Stimulated activated CD8-positive, alpha-beta memory T cell treated with anti-CD3 and anti-CD28 coated beads, Interleukin-15, amount 100 ng/mL, for 24 hours (primary cell): ENCODE results near the gene PPP1R13L.

Experiments used
- DNase-seq: peaks from one replicate; pipeline ENCODE4 v3.0.0-alpha.2; 2020; ENCODE audit warnings: low read depth

Gene PPP1R13L

GRCh38 chr19:45406226-45407090 lies 1.6 kb upstream of the PPP1R13L start, which contains the start of gene POLR1G:
Gene POLR1G, plus strand, starts transcription at chr19:45406644. Its CDS starts 53 bp downstream, at chr19:45406697.
- DNase-seq, result peak; percentile 46

GRCh38 chr19:45405435-45406225 lies 761 bp upstream of the PPP1R13L start:
- peak; percentile 42 for DNase-seq

- no peak for DNase-seq
Measured at GRCh38 chr19:45403781-45404556, 900 bp downstream of the PPP1R13L start.

GRCh38 chr19:45403272-45403671 lies 1.6 kb downstream of the PPP1R13L start:
- no peak for DNase-seq

- DNase-seq, result no peak
Measured at GRCh38 chr19:45402298-45403061, 2.4 kb downstream of the PPP1R13L start.

GRCh38 chr19:45401815-45402214 lies 3.1 kb downstream of the PPP1R13L start:
- no peak for DNase-seq

- DNase-seq, result no peak
Measured at GRCh38 chr19:45400192-45400591, 4.7 kb downstream of the PPP1R13L start.

GRCh38 chr19:45395821-45396617 lies 8.8 kb downstream of the PPP1R13L start:
- DNase-seq, result no peak

- DNase-seq, result no peak
Measured at GRCh38 chr19:45391871-45392665, 12.8 kb downstream of the PPP1R13L start.

- no peak for DNase-seq
Measured at GRCh38 chr19:45391346-45391745, 13.5 kb downstream of the PPP1R13L start.

- DNase-seq, result no peak
Measured at GRCh38 chr19:45385392-45386221, 19.3 kb downstream of the PPP1R13L start.

- DNase-seq, result no peak
Measured at GRCh38 chr19:45382426-45382825, 22.4 kb downstream of the PPP1R13L start.

GRCh38 chr19:45380107-45380506 lies 24.8 kb downstream of the PPP1R13L start:
- DNase-seq, result no peak

GRCh38 chr19:45376045-45376724 lies 28.7 kb downstream of the PPP1R13L start:
- DNase-seq, result no peak

GRCh38 chr19:45370410-45371204 lies 34.3 kb downstream of the PPP1R13L start, which contains the start of gene ERCC2:
Gene ERCC2, minus strand, starts transcription at chr19:45370573. Its CDS starts 33 bp downstream, at chr19:45370540.
- DNase-seq, result peak; percentile 99

- DNase-seq, result no peak
Measured at GRCh38 chr19:45368737-45369340, 36.0 kb downstream of the PPP1R13L start.

- DNase-seq, result no peak
Measured at GRCh38 chr19:45368127-45368526, 36.7 kb downstream of the PPP1R13L start.
